Fibroblast of lung (primary cell): ENCODE data around the gene PLEKHA7. TPM values are rescaled to one million over a fixed set of nuclear protein-coding genes. Genes with fewer than 3 reads are reported as not detected.
A peak's percentile ranks its signal among the peaks of the same experiment; 100 is the strongest.

Experiments used
- DNase-seq, 2 donors: peaks; one replicate each; pipeline versions ENCODE4 v3.0.0 to v3.0.0-alpha.2; 2010; ENCODE audit warnings: low read depth in 2 of 2
- H2AFZ ChIP-seq: 2 replicates; pipeline ENCODE4 v1.5.1; 2012; ENCODE audit warnings: low read length, control low read depth, inconsistent platforms
- H3K27ac ChIP-seq: 2 replicates; pipeline ENCODE4 v1.5.1; 2011; ENCODE audit warnings: low read length, control low read depth; ENCODE audit not compliant: insufficient read depth
- H3K27me3 ChIP-seq: 2 replicates; pipeline ENCODE4 v1.5.1; 2011; ENCODE audit warnings: mild to moderate bottlenecking, low read length; ENCODE audit not compliant: control insufficient read depth, insufficient read depth
- H3K36me3 ChIP-seq: 2 replicates; pipeline ENCODE4 v1.5.1; 2011; ENCODE audit warnings: low read length; ENCODE audit not compliant: control insufficient read depth, insufficient read depth
- H3K4me1 ChIP-seq: 2 replicates; pipeline ENCODE4 v1.5.1; 2011; ENCODE audit warnings: low read length; ENCODE audit not compliant: control insufficient read depth, insufficient read depth; ENCODE audit errors: extremely low read depth
- H3K4me2 ChIP-seq: 2 replicates; pipeline ENCODE4 v1.5.1; 2011; ENCODE audit warnings: low read length, control low read depth; ENCODE audit not compliant: insufficient read depth; ENCODE audit errors: extremely low read depth
- H3K4me3 ChIP-seq, 4 experiments: fragments of 200-600 bp in 1 of 4; sonication (generic) in 1 of 4; replicated peaks in 1 of 4; 2 replicates each; pipeline ENCODE4 v1.5.1; 2011 to 2016; ENCODE audit warnings: low read length in 4 of 4, low read depth in 3 of 4, mild to moderate bottlenecking in 3 of 4, control low read depth in 2 of 4, inconsistent platforms in 1 of 4, mixed read lengths in 1 of 4; ENCODE audit not compliant: insufficient read depth in 1 of 4; ENCODE audit errors: control extremely low read depth in 1 of 4
- H3K79me2 ChIP-seq: 2 replicates; pipeline ENCODE4 v1.5.1; 2012; ENCODE audit warnings: mild to moderate bottlenecking, low read length, inconsistent platforms; ENCODE audit not compliant: control insufficient read depth, insufficient read depth
- H3K9ac ChIP-seq: 2 replicates; pipeline ENCODE4 v1.5.1; 2011; ENCODE audit warnings: mild to moderate bottlenecking, low read length, control low read depth; ENCODE audit not compliant: insufficient read depth
- H3K9me3 ChIP-seq: 2 replicates; pipeline ENCODE4 v1.5.1; 2012; ENCODE audit warnings: low read depth, low read length; ENCODE audit not compliant: control insufficient read depth, insufficient read depth
- H4K20me1 ChIP-seq: 2 replicates; pipeline ENCODE4 v1.5.1; 2011; ENCODE audit warnings: low read length; ENCODE audit not compliant: control insufficient read depth, insufficient read depth; ENCODE audit errors: extremely low read depth
- EZH2 ChIP-seq: IDR thresholded peaks from 2 replicates; pipeline ENCODE4 v1.5.1; 2012; ENCODE audit warnings: low read length, control low read depth, mild to moderate bottlenecking; ENCODE audit errors: missing control alignments
- polyA plus RNA-seq, 2 donors: library from polyadenylated mRNA; depleted of rRNA in 1 of 2; stranded (reverse) in 1 of 2; unstranded in 1 of 2; fragments of >200 nt; gene quantifications; 2 replicates each; pipeline ENCODE4 v1.2.1, GENCODE V29; 2011 to 2012; ENCODE audit warnings: missing spikeins in 1 of 2
- total RNA-seq: library from RNA; depleted of rRNA; stranded (reverse); fragments of >200 nt; gene quantifications from 2 replicates; pipeline ENCODE4 v1.2.1, GENCODE V29; 2014
- TF ChIP-seq, protein P1 (sequence below), 2 donors: IDR thresholded peaks in 1 of 2; conservative IDR thresholded peaks in 1 of 2; 1 replicate in 1 of 2; 2 replicates in 1 of 2; pipeline ENCODE4 v1.5.1; 2011 to 2012; ENCODE audit warnings: low read length in 2 of 2, control low read depth in 1 of 2, inconsistent platforms in 1 of 2, low read depth in 1 of 2, mild to moderate bottlenecking in 1 of 2

Gene PLEKHA7
- total and polyA plus RNA-seq, 2 donors (not counting 1 experiment from before 2014, with no cell fraction given), result 0.11 to 0.17 TPM

DNA sequence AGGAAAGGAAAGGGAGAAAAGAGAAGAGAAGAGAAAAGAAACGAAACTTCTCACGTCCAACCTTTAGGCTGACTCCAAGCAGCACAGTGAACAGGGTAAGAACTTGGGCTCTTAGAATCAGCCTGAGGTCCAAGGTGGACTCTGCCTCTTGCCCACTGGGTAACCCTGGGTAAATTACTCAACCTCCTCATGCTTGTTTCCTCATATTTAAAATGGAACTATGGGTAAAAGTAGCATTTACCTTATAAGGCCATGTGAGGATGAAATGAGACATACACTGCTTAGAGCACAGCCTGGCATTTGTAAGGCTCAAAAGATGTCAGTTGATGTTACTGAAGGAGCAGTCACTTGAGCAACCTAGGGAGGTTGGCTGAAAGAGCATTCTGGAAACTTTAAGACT lies 167.9 kb downstream of the PLEKHA7 start:
- no peak overlapping the region for H2AFZ ChIP-seq
- H3K4me1 ChIP-seq, result no peaks in the 10 kb centered on the region
- no peak overlapping the region for H3K4me2 ChIP-seq
- no peaks in the 10 kb centered on the region for H3K79me2 ChIP-seq
- no peak overlapping the region for H3K27ac ChIP-seq
- TF ChIP-seq, protein P1, sequence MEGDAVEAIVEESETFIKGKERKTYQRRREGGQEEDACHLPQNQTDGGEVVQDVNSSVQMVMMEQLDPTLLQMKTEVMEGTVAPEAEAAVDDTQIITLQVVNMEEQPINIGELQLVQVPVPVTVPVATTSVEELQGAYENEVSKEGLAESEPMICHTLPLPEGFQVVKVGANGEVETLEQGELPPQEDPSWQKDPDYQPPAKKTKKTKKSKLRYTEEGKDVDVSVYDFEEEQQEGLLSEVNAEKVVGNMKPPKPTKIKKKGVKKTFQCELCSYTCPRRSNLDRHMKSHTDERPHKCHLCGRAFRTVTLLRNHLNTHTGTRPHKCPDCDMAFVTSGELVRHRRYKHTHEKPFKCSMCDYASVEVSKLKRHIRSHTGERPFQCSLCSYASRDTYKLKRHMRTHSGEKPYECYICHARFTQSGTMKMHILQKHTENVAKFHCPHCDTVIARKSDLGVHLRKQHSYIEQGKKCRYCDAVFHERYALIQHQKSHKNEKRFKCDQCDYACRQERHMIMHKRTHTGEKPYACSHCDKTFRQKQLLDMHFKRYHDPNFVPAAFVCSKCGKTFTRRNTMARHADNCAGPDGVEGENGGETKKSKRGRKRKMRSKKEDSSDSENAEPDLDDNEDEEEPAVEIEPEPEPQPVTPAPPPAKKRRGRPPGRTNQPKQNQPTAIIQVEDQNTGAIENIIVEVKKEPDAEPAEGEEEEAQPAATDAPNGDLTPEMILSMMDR (conservative IDR thresholded peaks at IDR 0.05 in 1 of 2, IDR thresholded peaks at IDR 0.05 in 1 of 2; ENCODE audit: low read depth in 1 of 2, low read length in 2 of 2), result no peak
- TF ChIP-seq EZH2, result no peak
- no peaks in the 10 kb centered on the region for H3K27me3 ChIP-seq
- peak in 1 of 2 donors; percentile 9 for DNase-seq
- H3K9me3 ChIP-seq, result no peaks in the 10 kb centered on the region
- H3K36me3 ChIP-seq, result no peaks in the 10 kb centered on the region
- H3K4me3 ChIP-seq, result no peak overlapping the region
- H4K20me1 ChIP-seq, result peaks cover 1% of the 10 kb centered on the region
- no peak overlapping the region for H3K9ac ChIP-seq

DNA sequence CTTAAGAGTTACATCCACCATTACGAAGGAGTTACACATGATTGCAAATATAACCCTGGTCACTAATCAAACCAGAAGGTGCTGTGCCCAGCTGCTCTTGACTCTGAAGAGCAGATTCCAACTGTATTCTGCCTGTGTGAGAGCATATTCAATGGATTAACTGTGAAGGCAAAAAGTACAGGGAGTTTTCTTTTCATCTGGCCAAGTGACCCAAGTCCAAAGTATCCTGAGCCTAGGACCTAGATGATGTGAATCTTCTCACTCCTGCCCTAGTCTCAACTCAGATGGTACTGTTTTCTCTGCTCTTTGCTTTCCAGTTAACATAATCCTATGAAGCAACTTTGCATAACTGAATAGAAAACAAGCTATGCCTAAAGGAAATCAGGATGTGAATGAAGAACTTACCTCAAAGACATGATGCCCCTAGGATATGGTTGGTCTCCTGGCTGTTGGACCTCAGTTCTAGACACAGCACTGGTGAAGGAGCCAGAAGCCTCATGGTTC lies 169.9 kb downstream of the PLEKHA7 start:
- Histone ChIP-seq H3K9ac (no peak overlapping the region), H3K4me2 (no peak overlapping the region), H3K36me3 (no peaks in the 10 kb centered on the region), H3K9me3 (no peaks in the 10 kb centered on the region), H3K4me3 (no peak overlapping the region), H3K79me2 (no peaks in the 10 kb centered on the region), H3K4me1 (no peaks in the 10 kb centered on the region), H4K20me1 (peaks cover 1% of the 10 kb centered on the region), H2AFZ (no peak overlapping the region), H3K27ac (no peak overlapping the region), H3K27me3 (no peaks in the 10 kb centered on the region)
- no peak for DNase-seq
- TF ChIP-seq, protein P1 (conservative IDR thresholded peaks at IDR 0.05 in 1 of 2, IDR thresholded peaks at IDR 0.05 in 1 of 2; ENCODE audit: low read depth in 1 of 2, low read length in 2 of 2), result no peak
- no peak for TF ChIP-seq EZH2

DNA sequence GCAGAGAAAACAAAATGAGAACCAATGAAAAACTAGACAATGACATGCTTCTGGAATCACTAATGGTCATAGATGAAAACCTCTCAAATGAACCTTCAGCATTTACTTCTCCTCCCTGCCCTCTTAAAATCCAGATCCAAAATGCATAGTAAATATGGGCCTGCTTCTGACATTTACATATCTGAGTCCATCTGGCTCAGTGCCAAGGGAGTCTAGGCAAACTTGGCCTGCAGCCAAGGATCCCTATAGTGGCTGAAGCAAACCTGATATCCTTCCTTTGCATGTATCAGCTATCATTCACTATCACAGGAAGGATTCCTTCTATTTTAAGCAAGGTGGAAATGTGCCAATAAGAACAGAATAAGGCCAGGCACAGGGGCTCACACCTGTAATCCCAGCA lies 170.9 kb downstream of the PLEKHA7 start:
- no peaks in the 10 kb centered on the region for H3K27me3 ChIP-seq
- H3K4me2 ChIP-seq, result no peak overlapping the region
- H3K36me3 ChIP-seq, result no peaks in the 10 kb centered on the region
- H3K4me3 ChIP-seq, result no peak overlapping the region
- H3K9ac ChIP-seq, result no peak overlapping the region
- H2AFZ ChIP-seq, result no peak overlapping the region
- H3K27ac ChIP-seq, result no peak overlapping the region
- peaks cover 1% of the 10 kb centered on the region for H4K20me1 ChIP-seq
- H3K9me3 ChIP-seq, result no peaks in the 10 kb centered on the region
- H3K79me2 ChIP-seq, result no peaks in the 10 kb centered on the region
- TF ChIP-seq EZH2, result no peak
- TF ChIP-seq, protein P1 (conservative IDR thresholded peaks at IDR 0.05 in 1 of 2, IDR thresholded peaks at IDR 0.05 in 1 of 2; ENCODE audit: low read depth in 1 of 2, low read length in 2 of 2), result no peak
- no peaks in the 10 kb centered on the region for H3K4me1 ChIP-seq
- DNase-seq, result no peak
